Measurements from ENCODE around the gene LYSMD2. TPM values are rescaled to one million over a fixed set of nuclear protein-coding genes. Genes with fewer than 3 reads are reported as not detected.
A peak's percentile ranks its signal among the peaks of the same experiment; 100 is the strongest.

Gene LYSMD2
- total RNA-seq, 1 donor from 2014 or later = 48.6 TPM

DNA sequence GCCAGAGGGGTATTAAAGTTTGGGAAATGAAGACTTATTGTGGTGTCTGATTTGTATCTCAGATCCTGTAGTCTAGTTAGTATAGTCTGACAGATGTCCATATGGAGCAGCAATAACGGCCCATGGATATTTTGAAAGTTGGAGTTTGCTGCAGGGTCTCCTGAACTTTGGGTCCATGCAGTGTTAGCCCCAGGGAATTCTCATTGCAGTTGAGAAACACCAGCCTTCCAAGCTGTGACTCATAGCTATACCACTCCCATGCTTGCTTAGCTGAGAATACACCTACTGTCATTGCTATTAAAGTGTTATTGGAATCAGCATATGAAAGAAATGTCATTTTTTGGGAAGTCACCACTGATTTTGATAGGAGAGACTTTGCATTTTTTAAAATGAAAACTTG lies 43.2 kb upstream of the LYSMD2 start:
- intact Hi-C loops (cut with micrococcal nuclease) = no loop called here
- TF ChIP-seq, protein P1, sequence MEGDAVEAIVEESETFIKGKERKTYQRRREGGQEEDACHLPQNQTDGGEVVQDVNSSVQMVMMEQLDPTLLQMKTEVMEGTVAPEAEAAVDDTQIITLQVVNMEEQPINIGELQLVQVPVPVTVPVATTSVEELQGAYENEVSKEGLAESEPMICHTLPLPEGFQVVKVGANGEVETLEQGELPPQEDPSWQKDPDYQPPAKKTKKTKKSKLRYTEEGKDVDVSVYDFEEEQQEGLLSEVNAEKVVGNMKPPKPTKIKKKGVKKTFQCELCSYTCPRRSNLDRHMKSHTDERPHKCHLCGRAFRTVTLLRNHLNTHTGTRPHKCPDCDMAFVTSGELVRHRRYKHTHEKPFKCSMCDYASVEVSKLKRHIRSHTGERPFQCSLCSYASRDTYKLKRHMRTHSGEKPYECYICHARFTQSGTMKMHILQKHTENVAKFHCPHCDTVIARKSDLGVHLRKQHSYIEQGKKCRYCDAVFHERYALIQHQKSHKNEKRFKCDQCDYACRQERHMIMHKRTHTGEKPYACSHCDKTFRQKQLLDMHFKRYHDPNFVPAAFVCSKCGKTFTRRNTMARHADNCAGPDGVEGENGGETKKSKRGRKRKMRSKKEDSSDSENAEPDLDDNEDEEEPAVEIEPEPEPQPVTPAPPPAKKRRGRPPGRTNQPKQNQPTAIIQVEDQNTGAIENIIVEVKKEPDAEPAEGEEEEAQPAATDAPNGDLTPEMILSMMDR (IDR thresholded peaks at IDR 0.05) = no peak
- H3K36me3 Mint-ChIP-seq (ENCODE audit: low read depth) = peaks cover 47% of the 10 kb centered on the region

DNA sequence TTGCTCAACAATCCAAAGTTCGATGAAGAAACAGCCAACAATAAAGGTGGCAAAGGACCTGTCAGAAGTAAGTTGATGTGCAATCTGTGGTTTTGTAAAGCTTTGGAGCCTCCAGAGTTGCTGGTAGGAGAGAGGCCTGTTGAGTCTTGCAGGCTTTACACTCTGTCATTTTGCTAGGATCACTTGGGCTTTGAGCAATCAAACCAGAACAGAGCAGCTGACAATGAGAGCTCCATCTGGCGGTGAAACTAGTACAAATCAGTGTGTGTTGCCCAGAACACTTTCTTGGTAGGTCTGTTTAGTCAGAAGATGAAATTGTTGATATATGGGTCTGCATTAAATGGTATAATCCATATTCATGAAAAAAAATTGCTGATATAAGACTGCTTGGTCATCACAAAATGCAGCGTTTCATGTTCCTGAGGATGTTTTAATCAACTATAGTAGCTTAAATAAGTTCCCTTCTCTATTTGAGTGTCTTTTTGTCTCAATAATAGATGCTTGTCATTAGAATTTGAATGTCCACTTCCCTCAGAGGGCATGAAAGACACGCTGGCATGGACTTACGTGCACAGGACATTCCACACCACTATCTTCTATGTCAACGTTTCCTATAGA lies 39.6 kb upstream of the LYSMD2 start:
- intact Hi-C loops (cut with micrococcal nuclease) = loop anchor here (1.0 kb wide), 6 partner anchors 25 to 240 kb away; no protein-coding TSS in a partner anchor
- no peaks in the 10 kb centered on the region for H3K9me3 Mint-ChIP-seq
- DNase-seq (no peak), ATAC-seq (ENCODE audit: low read depth) (peak; percentile 70)
- H3K36me3 Mint-ChIP-seq (ENCODE audit: low read depth) = peaks cover 49% of the 10 kb centered on the region
- H3K4me3 Mint-ChIP-seq = no peak overlapping the region
- no peak overlapping the region for H3K27ac Mint-ChIP-seq
- peaks cover 13% of the 10 kb centered on the region for H3K4me1 Mint-ChIP-seq
- CTCF ChIA-PET = interaction anchor here (0.7 to 6.2 kb wide), 41 partner anchors 8 to 615 kb away, joined by 3 to 348 read pairs (median 7); partner anchors contain the start of genes DMXL2, LYSMD2 and TMOD2
- POLR2A ChIA-PET = interaction anchor here (0.7 to 2.7 kb wide), 7 partner anchors 8 to 211 kb away, joined by 3 to 28 read pairs (median 4); partner anchors contain the start of gene LYSMD2
- TF ChIP-seq, protein P1 (IDR thresholded peaks at IDR 0.05) = peak; percentile 23
- H3K27me3 Mint-ChIP-seq = no peaks in the 10 kb centered on the region

More for the DNA sequence above, 43.2 kb upstream of the LYSMD2 start:
- ATAC-seq (ENCODE audit: low read depth) = no peak
- Mint-ChIP-seq H3K4me3 (no peak overlapping the region), H3K4me1 (peaks cover 13% of the 10 kb centered on the region), H3K9me3 (no peaks in the 10 kb centered on the region), H3K27me3 (no peaks in the 10 kb centered on the region), H3K27ac (no peak overlapping the region)
- ChIA-PET CTCF (interaction anchor here (1.2 to 1.4 kb wide), 2 partner anchors 45 to 131 kb away, joined by 3 to 9 read pairs; no protein-coding TSS in a partner anchor), POLR2A (no interaction called here)
- DNase-seq = no peak

DNA sequence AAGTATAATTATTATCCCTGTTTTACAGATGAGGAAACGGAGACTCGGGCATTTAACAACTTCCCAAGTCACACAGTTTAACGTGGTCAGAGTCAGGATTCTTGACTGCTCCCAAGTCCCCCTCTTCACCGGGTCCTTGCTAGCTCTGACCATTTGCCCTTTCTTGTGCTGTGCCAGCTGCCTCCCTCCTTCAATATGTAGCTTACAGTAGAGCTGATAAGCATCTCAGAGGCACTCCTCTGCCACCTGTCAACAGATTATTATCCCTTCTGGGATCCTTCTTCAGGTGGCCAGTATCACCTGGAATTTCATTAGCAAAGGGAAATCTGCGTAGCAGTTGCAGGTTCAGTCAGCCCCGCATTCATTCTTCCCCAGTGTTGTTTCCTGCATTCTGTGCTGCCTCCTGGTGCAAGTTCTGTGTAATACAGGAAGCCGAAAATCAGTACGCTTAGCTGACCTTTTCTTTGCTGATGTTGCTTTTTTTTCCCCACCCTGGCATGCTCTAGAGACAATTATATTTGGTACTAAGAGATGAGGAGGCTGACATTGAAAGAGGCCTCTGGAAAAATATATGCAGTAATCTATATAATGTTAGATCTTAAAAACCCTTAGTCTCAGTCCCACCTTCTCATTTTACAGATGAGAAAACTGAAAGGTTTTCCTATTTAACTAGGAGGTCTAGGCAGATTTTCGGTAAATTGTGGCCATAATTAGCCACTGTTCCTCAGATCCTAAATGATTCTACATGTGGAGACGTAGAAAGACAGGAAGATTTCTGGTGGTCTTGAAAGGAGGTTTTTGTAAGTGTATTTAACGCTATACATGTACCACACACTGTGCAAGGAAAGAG lies 38.7 kb upstream of the LYSMD2 start:
- POLR2A ChIA-PET = interaction anchor here (0.9 to 2.7 kb wide), 7 partner anchors 9 to 126 kb away, joined by 3 to 28 read pairs (median 4); partner anchors contain the start of gene LYSMD2
- peak overlapping the region; percentile 12 for H3K27ac Mint-ChIP-seq
- DNase-seq = no peak
- no peak overlapping the region for H3K4me3 Mint-ChIP-seq
- H3K9me3 Mint-ChIP-seq = no peaks in the 10 kb centered on the region
- peaks cover 9% of the 10 kb centered on the region for H3K4me1 Mint-ChIP-seq
- CTCF ChIA-PET = interaction anchor here (0.6 to 6.2 kb wide), 44 partner anchors 8 to 614 kb away, joined by 3 to 348 read pairs (median 6); partner anchors contain the start of genes DMXL2, LYSMD2 and TMOD2
- intact Hi-C loops (cut with micrococcal nuclease) = loop anchor here (1.0 kb wide), 6 partner anchors 24 to 239 kb away; no protein-coding TSS in a partner anchor
- H3K36me3 Mint-ChIP-seq (ENCODE audit: low read depth) = peaks cover 45% of the 10 kb centered on the region
- no peaks in the 10 kb centered on the region for H3K27me3 Mint-ChIP-seq
- TF ChIP-seq, protein P1 (IDR thresholded peaks at IDR 0.05) = no peak
- ATAC-seq (ENCODE audit: low read depth) = peak; percentile 87

DNA sequence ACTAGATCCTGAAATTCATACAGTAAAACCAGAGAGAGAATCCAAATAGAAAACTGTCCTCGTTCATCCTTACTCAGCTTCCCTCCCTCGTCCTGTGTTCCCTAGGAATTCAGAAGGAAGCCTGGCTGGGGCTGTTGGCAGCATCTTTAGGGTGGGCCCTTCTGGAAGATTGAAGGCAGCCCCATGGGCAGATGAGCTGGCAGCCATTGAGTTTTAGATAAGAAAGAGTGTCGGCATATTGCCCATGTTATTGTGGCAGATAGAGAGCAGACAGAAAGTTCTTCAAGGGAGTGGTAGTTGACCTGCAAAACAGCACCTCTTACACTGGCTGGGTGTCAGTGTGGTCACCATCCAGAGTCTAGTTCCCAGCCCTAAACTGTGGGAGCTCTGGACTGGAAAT lies 37.5 kb upstream of the LYSMD2 start:
- Mint-ChIP-seq H3K4me1 (peaks cover 9% of the 10 kb centered on the region), H3K9me3 (no peaks in the 10 kb centered on the region), H3K36me3 (ENCODE audit: low read depth) (peaks cover 50% of the 10 kb centered on the region), H3K27ac (no peak overlapping the region), H3K4me3 (no peak overlapping the region), H3K27me3 (no peaks in the 10 kb centered on the region)
- POLR2A ChIA-PET = interaction anchor here (2.4 to 2.7 kb wide), 2 partner anchors 38 to 125 kb away, joined by 25 to 28 read pairs; partner anchors contain the start of gene LYSMD2
- DNase-seq (no peak), ATAC-seq (ENCODE audit: low read depth) (no peak)
- CTCF ChIA-PET = interaction anchor here (2.0 to 6.2 kb wide), 5 partner anchors 20 to 127 kb away, joined by 5 to 348 read pairs (median 24); partner anchors contain the start of gene LYSMD2
- TF ChIP-seq, protein P1 (IDR thresholded peaks at IDR 0.05) = no peak
- intact Hi-C loops (cut with micrococcal nuclease) = no loop called here

Measured in activated B cell treated with CpG ODN at 0.5 μM for 24 hours (primary cell).